Activated CD4-positive, CD25-positive, alpha-beta regulatory T cell treated with anti-CD3 and anti-CD28 coated beads, Interleukin-2, amount 50 U/mL, for 16 hours (primary cell): ENCODE data around the gene TRAF2.
A peak's percentile ranks its signal among the peaks of the same experiment; 100 is the strongest.

Experiments used
- DNase-seq: peaks from one replicate; pipeline ENCODE4 v3.0.0-alpha.2; 2020; ENCODE audit warnings: low read depth, low spot score

The TRAF2 gene

GRCh38 chr9:136937186-136938001 lies 51.1 kb downstream of the TRAF2 start:
- DNase-seq, result no peak

- DNase-seq, result no peak
Observed at GRCh38 chr9:136939431-136939995, 53.2 kb downstream of the TRAF2 start.

GRCh38 chr9:136939996-136940525 lies 53.7 kb downstream of the TRAF2 start:
- DNase-seq, result no peak

GRCh38 chr9:136940526-136941230 lies 54.4 kb downstream of the TRAF2 start:
- no peak for DNase-seq

GRCh38 chr9:136941231-136942111 lies 55.2 kb downstream of the TRAF2 start:
- DNase-seq, result no peak

GRCh38 chr9:136942112-136942880 lies 56.0 kb downstream of the TRAF2 start:
- no peak for DNase-seq

- no peak for DNase-seq
Observed at GRCh38 chr9:136942881-136943230, 56.5 kb downstream of the TRAF2 start.

- no peak for DNase-seq
Observed at GRCh38 chr9:136943291-136944211, 57.2 kb downstream of the TRAF2 start.

GRCh38 chr9:136944212-136944518 lies 57.8 kb downstream of the TRAF2 start:
- no peak for DNase-seq

GRCh38 chr9:136944519-136945332 lies 58.4 kb downstream of the TRAF2 start, which contains the start of the genes C8G and FBXW5:
Gene C8G (plus strand): TSS chr9:136945243. CDS start chr9:136945321, 78 bp downstream.
Gene FBXW5 (minus strand): TSS chr9:136944738. CDS start chr9:136944083, 655 bp downstream.
- DNase-seq, result peak; percentile 88

GRCh38 chr9:136945333-136946227 lies 59.3 kb downstream of the TRAF2 start:
- no peak for DNase-seq

GRCh38 chr9:136946228-136947027 lies 60.1 kb downstream of the TRAF2 start:
- no peak for DNase-seq

GRCh38 chr9:136947028-136947891 lies 60.9 kb downstream of the TRAF2 start:
- DNase-seq, result no peak

- DNase-seq, result no peak
Observed at GRCh38 chr9:136947955-136948510, 61.7 kb downstream of the TRAF2 start.

GRCh38 chr9:136949239-136949816 lies 63.0 kb downstream of the TRAF2 start:
- DNase-seq, result no peak
